ENCODE results near the gene PRKN.

GRCh38 chr6:162690158-162690557 is 37.4 kb downstream of the PRKN start:
- TF ChIP-seq CTCF (IDR thresholded peaks at IDR 0.05; ENCODE audit: extremely low read depth in 1 of 2, insufficient read depth in 1 of 2, low read depth in 1 of 2, low read length in 2 of 2), result no peak
- no peak for TF ChIP-seq EZH2 (IDR thresholded peaks at IDR 0.05; ENCODE audit: borderline replicate concordance, low read depth, low read length, severe bottlenecking)
- TF ChIP-seq POLR2A (IDR thresholded peaks at IDR 0.05; ENCODE audit: low read depth, low read length), result no peak
- no peak for TF ChIP-seq MAX (IDR thresholded peaks at IDR 0.05; ENCODE audit: insufficient read depth, insufficient read length)
- no peak for TF ChIP-seq POLR2AphosphoS5 (IDR thresholded peaks at IDR 0.05; ENCODE audit: insufficient read depth, low read depth, low read length)

All from endothelial cell of umbilical vein (primary cell).